MM.1S (cell line): ENCODE measurements around the gene RASA1.

Source experiments
- EZH2 ChIP-seq: fragments of 300-600 bp; sonication (generic); optimal IDR thresholded peaks from 2 replicates; pipeline ENCODE3; 2017; ENCODE audit warnings: low read depth, mild to moderate bottlenecking, antibody characterized with exemption, low read length, mixed read lengths
- EZH2phosphoT487 ChIP-seq: fragments of 300-600 bp; sonication (generic); IDR thresholded peaks from 2 replicates; pipeline ENCODE4 v1.6.1; 2018; ENCODE audit warnings: antibody characterized with exemption, low read length
- TF ChIP-seq, protein P1 (sequence below): fragments of 300-600 bp; sonication (generic); IDR thresholded peaks from 2 replicates; pipeline ENCODE4 v1.5.1; 2016; ENCODE audit warnings: antibody characterized with exemption, low read length, mixed read lengths

DNA sequence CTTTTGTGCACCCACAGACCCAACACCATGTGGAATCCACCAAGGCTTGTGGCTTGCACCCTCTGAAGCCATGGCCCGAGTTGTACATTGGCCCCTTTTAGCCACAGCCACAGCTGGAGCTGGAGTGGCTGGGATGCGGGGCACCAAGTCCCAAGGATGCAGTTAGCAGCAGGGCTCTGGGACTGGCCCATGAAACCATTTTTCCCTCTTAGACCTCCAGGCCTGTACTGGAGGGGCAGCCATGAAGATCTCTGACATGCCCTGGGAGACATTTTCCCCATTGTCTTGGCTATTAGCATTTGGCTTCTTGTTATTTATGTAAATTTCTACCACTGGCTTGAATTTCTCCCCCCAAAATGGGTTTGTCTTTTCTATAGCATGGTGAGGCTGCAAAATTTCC lies 51.8 kb downstream of the RASA1 start:
- TF ChIP-seq, protein P1, sequence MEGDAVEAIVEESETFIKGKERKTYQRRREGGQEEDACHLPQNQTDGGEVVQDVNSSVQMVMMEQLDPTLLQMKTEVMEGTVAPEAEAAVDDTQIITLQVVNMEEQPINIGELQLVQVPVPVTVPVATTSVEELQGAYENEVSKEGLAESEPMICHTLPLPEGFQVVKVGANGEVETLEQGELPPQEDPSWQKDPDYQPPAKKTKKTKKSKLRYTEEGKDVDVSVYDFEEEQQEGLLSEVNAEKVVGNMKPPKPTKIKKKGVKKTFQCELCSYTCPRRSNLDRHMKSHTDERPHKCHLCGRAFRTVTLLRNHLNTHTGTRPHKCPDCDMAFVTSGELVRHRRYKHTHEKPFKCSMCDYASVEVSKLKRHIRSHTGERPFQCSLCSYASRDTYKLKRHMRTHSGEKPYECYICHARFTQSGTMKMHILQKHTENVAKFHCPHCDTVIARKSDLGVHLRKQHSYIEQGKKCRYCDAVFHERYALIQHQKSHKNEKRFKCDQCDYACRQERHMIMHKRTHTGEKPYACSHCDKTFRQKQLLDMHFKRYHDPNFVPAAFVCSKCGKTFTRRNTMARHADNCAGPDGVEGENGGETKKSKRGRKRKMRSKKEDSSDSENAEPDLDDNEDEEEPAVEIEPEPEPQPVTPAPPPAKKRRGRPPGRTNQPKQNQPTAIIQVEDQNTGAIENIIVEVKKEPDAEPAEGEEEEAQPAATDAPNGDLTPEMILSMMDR, result no peak
- TF ChIP-seq EZH2phosphoT487 (no peak), EZH2 (no peak)
